ENCODE measurements around the gene TMIGD3.

Gene TMIGD3

GRCh38 chr1:111497592-111497991 lies 5.8 kb downstream of the TMIGD3 start:
- no peak for DNase-seq (ENCODE audit: low read depth)
- in situ Hi-C loops (cut with HindIII; ENCODE audit: low sequenced_read_pairs) = no loop called here
- no peak overlapping the region for H3K4me3 ChIP-seq (ENCODE audit: low read depth, low read length)
- no peak for TF ChIP-seq CTCF (IDR thresholded peaks at IDR 0.05; ENCODE audit: low read depth, low read length, missing control alignments)

GRCh38 chr1:111496398-111496797 lies 7.0 kb downstream of the TMIGD3 start:
- H3K4me3 ChIP-seq (ENCODE audit: low read depth, low read length) = no peak overlapping the region
- DNase-seq (ENCODE audit: low read depth) = no peak
- no peak for TF ChIP-seq CTCF (IDR thresholded peaks at IDR 0.05; ENCODE audit: low read depth, low read length, missing control alignments)
- in situ Hi-C loops (cut with HindIII; ENCODE audit: low sequenced_read_pairs) = no loop called here

GRCh38 chr1:111491070-111491469 lies 12.4 kb downstream of the TMIGD3 start:
- DNase-seq (ENCODE audit: low read depth) = no peak
- in situ Hi-C loops (cut with HindIII; ENCODE audit: low sequenced_read_pairs) = no loop called here

GRCh38 chr1:111490220-111490619 lies 13.2 kb downstream of the TMIGD3 start:
- no peak for DNase-seq (ENCODE audit: low read depth)
- no peak overlapping the region for H3K4me3 ChIP-seq (ENCODE audit: low read depth, low read length)
- in situ Hi-C loops (cut with HindIII; ENCODE audit: low sequenced_read_pairs) = no loop called here
- TF ChIP-seq CTCF (IDR thresholded peaks at IDR 0.05; ENCODE audit: low read depth, low read length, missing control alignments) = no peak

More at GRCh38 chr1:111491070-111491469, 12.4 kb downstream of the TMIGD3 start:
- no peak for TF ChIP-seq CTCF (IDR thresholded peaks at IDR 0.05; ENCODE audit: low read depth, low read length, missing control alignments)
- H3K4me3 ChIP-seq (ENCODE audit: low read depth, low read length) = no peak overlapping the region

GRCh38 chr1:111489604-111490003 lies 13.8 kb downstream of the TMIGD3 start:
- no peak for DNase-seq (ENCODE audit: low read depth)
- no peak for TF ChIP-seq CTCF (IDR thresholded peaks at IDR 0.05; ENCODE audit: low read depth, low read length, missing control alignments)
- in situ Hi-C loops (cut with HindIII; ENCODE audit: low sequenced_read_pairs) = no loop called here
- H3K4me3 ChIP-seq (ENCODE audit: low read depth, low read length) = no peak overlapping the region

GRCh38 chr1:111488669-111489068 lies 14.8 kb downstream of the TMIGD3 start:
- in situ Hi-C loops (cut with HindIII; ENCODE audit: low sequenced_read_pairs) = no loop called here
- DNase-seq (ENCODE audit: low read depth) = no peak
- TF ChIP-seq CTCF (IDR thresholded peaks at IDR 0.05; ENCODE audit: low read depth, low read length, missing control alignments) = no peak
- H3K4me3 ChIP-seq (ENCODE audit: low read depth, low read length) = no peak overlapping the region

GRCh38 chr1:111487133-111487532 lies 16.3 kb downstream of the TMIGD3 start:
- no peak for DNase-seq (ENCODE audit: low read depth)
- no peak overlapping the region for H3K4me3 ChIP-seq (ENCODE audit: low read depth, low read length)
- in situ Hi-C loops (cut with HindIII; ENCODE audit: low sequenced_read_pairs) = no loop called here
- no peak for TF ChIP-seq CTCF (IDR thresholded peaks at IDR 0.05; ENCODE audit: low read depth, low read length, missing control alignments)
